GM23248 (cell line): Measurements from ENCODE around the gene RILP.

ENCODE experiments used
- EZH2 ChIP-seq: fragments of 200-600 bp; sonication (generic); IDR thresholded peaks from 2 replicates; pipeline ENCODE4 v1.6.1; 2018; ENCODE audit warnings: antibody characterized with exemption, mild to moderate bottlenecking; ENCODE audit not compliant: insufficient read depth, poor library complexity, severe bottlenecking
- EZH2phosphoT487 ChIP-seq: fragments of 200-600 bp; sonication (generic); IDR thresholded peaks from 2 replicates; pipeline ENCODE4 v1.6.1; 2018; ENCODE audit warnings: antibody characterized with exemption, moderate library complexity, mild to moderate bottlenecking, low read depth; ENCODE audit not compliant: insufficient read depth

DNA sequence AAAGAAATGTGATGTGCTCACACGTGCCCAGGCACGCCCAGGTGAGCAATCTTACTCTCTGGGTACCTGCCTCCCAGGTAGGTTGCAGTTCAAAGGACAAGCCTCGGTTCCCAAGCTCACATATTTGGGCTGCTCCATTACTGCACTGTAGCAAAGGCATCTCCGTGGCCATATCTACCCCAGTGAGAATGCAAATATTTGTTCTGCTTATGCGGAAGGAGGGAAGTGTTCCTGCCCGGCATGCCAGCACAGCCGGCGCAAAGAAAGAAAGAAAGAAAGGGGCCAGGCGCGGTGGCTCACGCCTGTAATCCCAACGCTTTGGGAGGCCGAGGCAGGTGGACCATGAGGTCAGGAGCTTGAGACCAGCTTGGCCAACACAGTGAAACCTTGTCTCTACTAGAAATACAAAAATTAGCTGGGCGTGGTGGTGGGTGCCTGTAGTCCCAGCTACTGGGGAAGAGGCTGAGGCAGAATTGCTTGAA, 51.8 kb downstream of the RILP start:
- no peak for TF ChIP-seq EZH2phosphoT487
- TF ChIP-seq EZH2, result no peak
